GM18873 (cell line): ENCODE measurements around the gene RBFOX1.

Experiments used
- ATAC-seq: cut with Tn5 transposase; IDR thresholded peaks from one replicate; pipeline ENCODE4 v1.9.1; 2021; ENCODE audit warnings: mild to moderate bottlenecking, moderate library complexity, moderate number of reproducible peaks; ENCODE audit not compliant: unreplicated experiment, low FRiP score

Gene RBFOX1

GRCh38 chr16:7366993-7367880 is 34.6 kb downstream of the RBFOX1 start:
- no peak for ATAC-seq

- ATAC-seq, result no peak
Observed at GRCh38 chr16:7369204-7369603, 36.6 kb downstream of the RBFOX1 start.

- ATAC-seq, result no peak
Observed at GRCh38 chr16:7372095-7372494, 39.5 kb downstream of the RBFOX1 start.

GRCh38 chr16:7373776-7374175 is 41.1 kb downstream of the RBFOX1 start:
- ATAC-seq, result no peak

- ATAC-seq, result no peak
Observed at GRCh38 chr16:7374614-7375174, 42.0 kb downstream of the RBFOX1 start.

GRCh38 chr16:7376227-7376626 is 43.6 kb downstream of the RBFOX1 start:
- no peak for ATAC-seq

- ATAC-seq, result no peak
Observed at GRCh38 chr16:7377231-7377630, 44.6 kb downstream of the RBFOX1 start.

GRCh38 chr16:7378024-7378695 is 45.5 kb downstream of the RBFOX1 start:
- ATAC-seq, result no peak

GRCh38 chr16:7380441-7380840 is 47.8 kb downstream of the RBFOX1 start:
- no peak for ATAC-seq

- ATAC-seq, result no peak
Observed at GRCh38 chr16:7380911-7381310, 48.3 kb downstream of the RBFOX1 start.

- no peak for ATAC-seq
Observed at GRCh38 chr16:7381671-7382070, 49.0 kb downstream of the RBFOX1 start.

GRCh38 chr16:7382521-7382920 is 49.9 kb downstream of the RBFOX1 start:
- ATAC-seq, result no peak

- no peak for ATAC-seq
Observed at GRCh38 chr16:7390974-7391373, 58.3 kb downstream of the RBFOX1 start.

GRCh38 chr16:7391694-7392093 is 59.0 kb downstream of the RBFOX1 start:
- no peak for ATAC-seq

GRCh38 chr16:7392206-7392605 is 59.6 kb downstream of the RBFOX1 start:
- ATAC-seq, result no peak

GRCh38 chr16:7393680-7394079 is 61.0 kb downstream of the RBFOX1 start:
- no peak for ATAC-seq

GRCh38 chr16:7394720-7395336 is 62.2 kb downstream of the RBFOX1 start:
- ATAC-seq, result no peak

GRCh38 chr16:7397901-7398300 is 65.3 kb downstream of the RBFOX1 start:
- no peak for ATAC-seq

GRCh38 chr16:7398536-7398935 is 65.9 kb downstream of the RBFOX1 start:
- ATAC-seq, result no peak

GRCh38 chr16:7399296-7399695 is 66.7 kb downstream of the RBFOX1 start:
- no peak for ATAC-seq
